Measurements from ENCODE around the gene RPRD2.

DNA sequence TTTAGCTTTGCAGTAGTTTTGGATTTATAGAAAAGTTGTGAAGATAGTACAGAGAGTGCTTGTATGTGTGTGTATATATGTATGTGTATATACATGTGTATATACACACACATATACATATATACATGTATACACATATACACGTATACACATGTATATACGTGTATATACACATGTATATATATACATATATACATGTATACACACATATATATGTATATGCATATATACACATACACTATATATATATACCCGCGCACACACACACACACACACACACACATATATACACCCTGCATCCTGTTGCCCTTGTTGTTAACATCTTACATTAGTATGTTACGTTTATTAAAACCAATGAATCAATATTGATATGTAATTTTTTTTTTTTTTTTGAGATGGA lies 24.3 kb downstream of the RPRD2 start:
- TF ChIP-seq EP300 (IDR thresholded peaks at IDR 0.05) (no peak), POLR2A (IDR thresholded peaks at IDR 0.05) (no peak)
